SU-DHL-6 (cell line): ENCODE data around the gene C1GALT1.

Experiments used
- H2AFZ ChIP-seq: fragments of 200-600 bp; sonication (generic); 2 replicates; pipeline ENCODE4 v1.6.1; 2014; ENCODE audit warnings: low read depth, mild to moderate bottlenecking, moderate library complexity, mixed read lengths, antibody characterized with exemption, low read length; ENCODE audit not compliant: severe bottlenecking
- H3F3A ChIP-seq: fragments of 200-600 bp; shearing (Covaris generic); 2 replicates; pipeline ENCODE4 v1.6.0; 2016; ENCODE audit warnings: antibody characterized with exemption, mild to moderate bottlenecking; ENCODE audit not compliant: insufficient read depth
- H3K27ac ChIP-seq: fragments of 200-600 bp; sonication (generic); 2 replicates; pipeline ENCODE4 v1.5.1; 2016; ENCODE audit warnings: low read depth, mild to moderate bottlenecking, low read length, moderate library complexity, mixed read lengths
- H3K27me3 ChIP-seq: fragments of 200-600 bp; sonication (generic), shearing (Covaris generic); 2 replicates; pipeline ENCODE4 v1.6.0; 2014; ENCODE audit warnings: mild to moderate bottlenecking, low read length
- H3K36me3 ChIP-seq: fragments of 200-600 bp; sonication (generic); 2 replicates; pipeline ENCODE4 v1.6.1; 2014; ENCODE audit warnings: mild to moderate bottlenecking, low read length, mixed read lengths
- H3K4me2 ChIP-seq: fragments of 300-600, 200-600 bp; shearing (Covaris generic), sonication (generic); 2 replicates; pipeline ENCODE4 v1.6.0; 2014; ENCODE audit warnings: low read length, low read depth, mild to moderate bottlenecking; ENCODE audit not compliant: poor library complexity, severe bottlenecking
- H3K4me3 ChIP-seq: fragments of 200-600 bp; sonication (generic); 2 replicates; pipeline ENCODE4 v1.5.1; 2014; ENCODE audit warnings: antibody characterized with exemption, low read length, mild to moderate bottlenecking, mixed read lengths; ENCODE audit not compliant: insufficient read depth, poor library complexity, severe bottlenecking
- H3K79me2 ChIP-seq: fragments of 200-600 bp; sonication (generic); 2 replicates; pipeline ENCODE4 v1.6.1; 2014; ENCODE audit warnings: mild to moderate bottlenecking, low read length, moderate library complexity; ENCODE audit not compliant: insufficient read depth
- H3K9ac ChIP-seq: fragments of 200-600 bp; sonication (generic); 2 replicates; pipeline ENCODE4 v1.7.0; 2014; ENCODE audit warnings: mild to moderate bottlenecking, low read length
- H3K9me2 ChIP-seq: fragments of 200-600 bp; sonication (generic); replicated peaks from 2 replicates; pipeline ENCODE4 v1.6.1; 2014; ENCODE audit warnings: low read length; ENCODE audit not compliant: insufficient read depth
- H3K9me3 ChIP-seq: fragments of 200-600 bp; sonication (generic); 2 replicates; pipeline ENCODE4 v1.6.1; 2014; ENCODE audit warnings: low read length, mixed read lengths; ENCODE audit not compliant: insufficient read depth
- H4K20me1 ChIP-seq: fragments of 200-600 bp; sonication (generic); 2 replicates; pipeline ENCODE4 v1.6.1; 2014; ENCODE audit warnings: low read depth, mild to moderate bottlenecking, antibody characterized with exemption, low read length, moderate library complexity, mixed read lengths
- EZH2phosphoT487 ChIP-seq: fragments of 200-600 bp; sonication (generic), shearing (Covaris generic); conservative IDR thresholded peaks from 2 replicates; pipeline ENCODE4 v1.6.1; 2018; ENCODE audit warnings: mild to moderate bottlenecking, antibody characterized with exemption, low read length, moderate library complexity, mixed read lengths
- TF ChIP-seq, protein P1 (sequence below): fragments of 200-600 bp; sonication (generic); IDR thresholded peaks from one replicate; pipeline ENCODE4 v1.5.1; 2017; ENCODE audit warnings: antibody characterized with exemption, mild to moderate bottlenecking, low read length, moderate library complexity; ENCODE audit not compliant: insufficient read depth, poor library complexity, severe bottlenecking

Gene C1GALT1

GRCh38 chr7:7231000-7231399 is 48.7 kb downstream of the C1GALT1 start:
- H3K9me2 ChIP-seq = no peaks in the 10 kb centered on the region
- no peaks in the 10 kb centered on the region for H3K27me3 ChIP-seq
- peaks cover 85% of the 10 kb centered on the region for H3K79me2 ChIP-seq
- no peak overlapping the region for H3K4me2 ChIP-seq
- TF ChIP-seq EZH2phosphoT487 = no peak
- TF ChIP-seq, protein P1, sequence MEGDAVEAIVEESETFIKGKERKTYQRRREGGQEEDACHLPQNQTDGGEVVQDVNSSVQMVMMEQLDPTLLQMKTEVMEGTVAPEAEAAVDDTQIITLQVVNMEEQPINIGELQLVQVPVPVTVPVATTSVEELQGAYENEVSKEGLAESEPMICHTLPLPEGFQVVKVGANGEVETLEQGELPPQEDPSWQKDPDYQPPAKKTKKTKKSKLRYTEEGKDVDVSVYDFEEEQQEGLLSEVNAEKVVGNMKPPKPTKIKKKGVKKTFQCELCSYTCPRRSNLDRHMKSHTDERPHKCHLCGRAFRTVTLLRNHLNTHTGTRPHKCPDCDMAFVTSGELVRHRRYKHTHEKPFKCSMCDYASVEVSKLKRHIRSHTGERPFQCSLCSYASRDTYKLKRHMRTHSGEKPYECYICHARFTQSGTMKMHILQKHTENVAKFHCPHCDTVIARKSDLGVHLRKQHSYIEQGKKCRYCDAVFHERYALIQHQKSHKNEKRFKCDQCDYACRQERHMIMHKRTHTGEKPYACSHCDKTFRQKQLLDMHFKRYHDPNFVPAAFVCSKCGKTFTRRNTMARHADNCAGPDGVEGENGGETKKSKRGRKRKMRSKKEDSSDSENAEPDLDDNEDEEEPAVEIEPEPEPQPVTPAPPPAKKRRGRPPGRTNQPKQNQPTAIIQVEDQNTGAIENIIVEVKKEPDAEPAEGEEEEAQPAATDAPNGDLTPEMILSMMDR = no peak
- H3F3A ChIP-seq = no peaks in the 10 kb centered on the region
- no peak overlapping the region for H3K4me3 ChIP-seq
- no peak overlapping the region for H3K9ac ChIP-seq
- H3K27ac ChIP-seq = no peak overlapping the region
- H2AFZ ChIP-seq = no peak overlapping the region
- H3K9me3 ChIP-seq = no peaks in the 10 kb centered on the region
- H4K20me1 ChIP-seq = 0 out of 2 replicates have a peak, but pooled peaks cover 3% of the 10 kb centered on the region
- H3K36me3 ChIP-seq = peaks cover 43% of the 10 kb centered on the region

DNA sequence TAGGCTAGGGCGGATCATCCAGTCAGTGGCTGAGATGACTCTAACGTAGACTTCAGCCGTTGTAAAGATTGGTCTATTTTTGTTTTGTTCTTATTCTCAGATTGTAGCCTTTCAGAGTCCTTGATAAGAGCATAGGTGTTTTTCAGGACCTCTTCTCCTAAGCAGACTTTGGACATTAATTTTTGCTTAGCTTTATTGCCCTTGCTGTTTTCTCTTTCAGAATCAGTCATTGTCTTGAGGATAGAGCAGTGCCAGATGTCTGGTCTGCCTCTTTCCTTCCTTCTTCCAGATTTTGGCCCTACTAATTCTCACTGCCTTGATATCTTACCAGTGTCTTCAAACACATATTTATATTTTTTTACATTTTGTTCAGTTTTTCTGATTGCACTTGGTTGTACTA is 49.5 kb downstream of the C1GALT1 start:
- H3K4me3 ChIP-seq = no peak overlapping the region
- H2AFZ ChIP-seq = no peak overlapping the region
- no peak overlapping the region for H3K4me2 ChIP-seq
- H3K79me2 ChIP-seq = peaks cover 80% of the 10 kb centered on the region
- TF ChIP-seq, protein P1 = no peak
- no peak for TF ChIP-seq EZH2phosphoT487
- H3K9ac ChIP-seq = no peak overlapping the region
- no peaks in the 10 kb centered on the region for H3K9me2 ChIP-seq
- no peaks in the 10 kb centered on the region for H3K9me3 ChIP-seq
- no peaks in the 10 kb centered on the region for H3F3A ChIP-seq
- peaks cover 40% of the 10 kb centered on the region for H3K36me3 ChIP-seq
- H3K27ac ChIP-seq = no peak overlapping the region
- 0 out of 2 replicates have a peak, but pooled peaks cover 3% of the 10 kb centered on the region for H4K20me1 ChIP-seq
- H3K27me3 ChIP-seq = no peaks in the 10 kb centered on the region

- no peak overlapping the region for H3K9ac ChIP-seq
- no peak overlapping the region for H2AFZ ChIP-seq
- 0 out of 2 replicates have a peak, but pooled peaks cover 3% of the 10 kb centered on the region for H4K20me1 ChIP-seq
- H3K27me3 ChIP-seq = no peaks in the 10 kb centered on the region
- H3K27ac ChIP-seq = no peak overlapping the region
- H3K9me3 ChIP-seq = no peaks in the 10 kb centered on the region
- H3K4me3 ChIP-seq = no peak overlapping the region
- no peaks in the 10 kb centered on the region for H3F3A ChIP-seq
- H3K9me2 ChIP-seq = no peaks in the 10 kb centered on the region
- H3K79me2 ChIP-seq = peaks cover 64% of the 10 kb centered on the region
- H3K36me3 ChIP-seq = peaks cover 54% of the 10 kb centered on the region
- TF ChIP-seq, protein P1 = no peak
- TF ChIP-seq EZH2phosphoT487 = no peak
- no peak overlapping the region for H3K4me2 ChIP-seq
Measured at GRCh38 chr7:7235347-7235746, 53.0 kb downstream of the C1GALT1 start.
